Liver (tissue), 9 donors: ENCODE results near the gene PTPRN2. TPM values are rescaled to one million over a fixed set of nuclear protein-coding genes. Genes with fewer than 3 reads are reported as not detected.
"Not testable (repeated sequence)": the region's sequence is repeated elsewhere in the genome, so short reads cannot be mapped to it uniquely, and the experiment has no call there.

Experiments used
- DNase-seq: peaks from one replicate; pipeline ENCODE4 v3.0.0-alpha.2; 2017; ENCODE audit warnings: low spot score
- H3K27ac ChIP-seq, 2 donors: one replicate each; pipeline ENCODE4 v1.7.0; 2013; ENCODE audit warnings: inconsistent platforms in 2 of 2, low read length in 2 of 2, control low read depth in 1 of 2, low read depth in 1 of 2, mild to moderate bottlenecking in 1 of 2
- H3K27me3 ChIP-seq, 4 donors: one replicate each; pipeline versions ENCODE4 v1.6.1 to v1.7.0; 2013; ENCODE audit warnings: low read length in 3 of 4, inconsistent platforms in 1 of 4, mild to moderate bottlenecking in 1 of 4, moderate library complexity in 1 of 4; ENCODE audit not compliant: control insufficient read depth in 4 of 4, insufficient read depth in 4 of 4
- H3K36me3 ChIP-seq, 4 donors: one replicate each; pipeline versions ENCODE4 v1.6.1 to v1.7.0; 2013; ENCODE audit warnings: low read length in 3 of 4, mild to moderate bottlenecking in 3 of 4, low read depth in 1 of 4, moderate library complexity in 1 of 4; ENCODE audit not compliant: control insufficient read depth in 4 of 4, insufficient read depth in 3 of 4
- H3K4me1 ChIP-seq, 4 donors: one replicate each; pipeline versions ENCODE4 v1.6.1 to v1.7.0; 2013; ENCODE audit warnings: low read length in 3 of 4, mild to moderate bottlenecking in 3 of 4, moderate library complexity in 1 of 4; ENCODE audit not compliant: control insufficient read depth in 4 of 4, insufficient read depth in 4 of 4
- H3K4me3 ChIP-seq, 3 donors: one replicate each; pipeline versions ENCODE4 v1.6.1 to v1.7.0; 2013; ENCODE audit warnings: low read length in 3 of 3, control low read depth in 1 of 3, low read depth in 1 of 3, mild to moderate bottlenecking in 1 of 3
- H3K9ac ChIP-seq, 2 donors: one replicate each; pipeline ENCODE4 v1.7.0; 2013; ENCODE audit warnings: low read length in 2 of 2, mild to moderate bottlenecking in 2 of 2, moderate library complexity in 2 of 2, control low read depth in 1 of 2, low read depth in 1 of 2
- H3K9me3 ChIP-seq, 4 donors: one replicate each; pipeline versions ENCODE4 v1.6.1 to v1.7.0; 2013; ENCODE audit warnings: low read length in 3 of 4; ENCODE audit not compliant: control insufficient read depth in 4 of 4
- CTCF ChIP-seq: fragments of 150-350 bp; IDR thresholded peaks from 2 replicates; pipeline ENCODE4 v1.5.1; 2017; ENCODE audit warnings: improper control_type of control experiment, low read depth, low read length; ENCODE audit not compliant: missing input control
- FOXA1 ChIP-seq: IDR thresholded peaks from 2 replicates; pipeline ENCODE4 v1.6.1; 2016; ENCODE audit warnings: antibody characterized with exemption
- FOXA2 ChIP-seq: IDR thresholded peaks from 2 replicates; pipeline ENCODE4 v1.6.1; 2016; ENCODE audit warnings: antibody characterized with exemption
- GABPA ChIP-seq, 2 donors: IDR thresholded peaks in 1 of 2; conservative IDR thresholded peaks in 1 of 2; 2 replicates each; pipeline ENCODE4 v1.6.1; 2016; ENCODE audit warnings: antibody characterized with exemption in 2 of 2, mild to moderate bottlenecking in 1 of 2, moderate library complexity in 1 of 2
- HNF4A ChIP-seq, 2 donors: conservative IDR thresholded peaks; 2 replicates each; pipeline ENCODE4 v1.6.1; 2016; ENCODE audit warnings: antibody characterized with exemption in 2 of 2, mild to moderate bottlenecking in 2 of 2
- HNF4G ChIP-seq: IDR thresholded peaks from 2 replicates; pipeline ENCODE4 v1.6.1; 2016; ENCODE audit warnings: antibody characterized with exemption
- JUND ChIP-seq, 2 donors: IDR thresholded peaks; 2 replicates each; pipeline ENCODE4 v1.6.1; 2016; ENCODE audit warnings: antibody characterized with exemption in 2 of 2
- MAX ChIP-seq: IDR thresholded peaks from 2 replicates; pipeline ENCODE4 v1.6.1; 2016; ENCODE audit warnings: antibody characterized with exemption
- NR2F2 ChIP-seq: IDR thresholded peaks from 2 replicates; pipeline ENCODE4 v1.6.1; 2016; ENCODE audit warnings: antibody characterized with exemption
- RAD21 ChIP-seq, 2 donors: IDR thresholded peaks; 2 replicates each; pipeline ENCODE4 v1.6.1; 2016; ENCODE audit warnings: antibody characterized with exemption in 2 of 2, mild to moderate bottlenecking in 2 of 2
- REST ChIP-seq: IDR thresholded peaks from 2 replicates; pipeline ENCODE4 v1.6.1; 2016; ENCODE audit warnings: antibody characterized with exemption, mild to moderate bottlenecking
- TAF1 ChIP-seq: conservative IDR thresholded peaks from 2 replicates; pipeline ENCODE4 v1.6.1; 2016; ENCODE audit warnings: antibody characterized with exemption, mild to moderate bottlenecking
- YY1 ChIP-seq: IDR thresholded peaks from 2 replicates; pipeline ENCODE4 v1.6.1; 2016; ENCODE audit warnings: antibody characterized with exemption, mild to moderate bottlenecking
- ZBTB33 ChIP-seq: IDR thresholded peaks from 2 replicates; pipeline ENCODE4 v1.6.1; 2016; ENCODE audit warnings: antibody characterized with exemption
- WGBS: extraction: QIAGEN DNeasy Blood & Tissue Kit; methylation state at CpG from one replicate; pipeline ENCODE4 v1.1.7; 2013; 5-methylcytosine and 5-hydroxymethylcytosine counted together
- polyA plus RNA-seq, 2 donors: library from polyadenylated mRNA; stranded (reverse) in 1 of 2; unstranded in 1 of 2; fragments of 200-250 nt in 1 of 2; fragments of >200 nt in 1 of 2; fragmentation: Nextera tagmentation in 1 of 2; extraction: Ambion mirVana in 1 of 2; gene quantifications; one replicate each; pipeline versions ENCODE4 v1.2.1 to v1.2.3, GENCODE V29; 2013 to 2015
- total RNA-seq, 2 donors: library from RNA; depleted of rRNA; stranded (reverse); fragments of >200 nt; gene quantifications; one replicate each; pipeline ENCODE4 v1.2.3, GENCODE V29; 2014
- donor health status: healthy.
- donor health status: healthy.
- donor health status: healthy.
- donor health status: healthy.
- donor health status: healthy.

The PTPRN2 gene
- total and polyA plus RNA-seq, 4 donors = 0.75 to 1.9 (median 1.1) TPM

- no peak for DNase-seq
- Histone ChIP-seq H3K27ac (no peak overlapping the region), H3K9ac (no peak overlapping the region), H3K27me3 (no peaks in the 10 kb centered on the region), H3K36me3 (no peaks in the 10 kb centered on the region), H3K9me3 (no peaks in the 10 kb centered on the region), H3K4me1 (no peaks in the 10 kb centered on the region), H3K4me3 (no peak overlapping the region)
- 65% methylated on average over 11 of the region's 11 CpGs for WGBS
- TF ChIP-seq HNF4G (no peak), ZBTB33 (no peak)
Measured at GRCh38 chr7:158406801-158407200, 180.8 kb downstream of the PTPRN2 start.

- 89% methylated on average over 10 of the region's 10 CpGs for WGBS
- H3K4me3 ChIP-seq = no peak overlapping the region
- H3K36me3 ChIP-seq = no peaks in the 10 kb centered on the region
- H3K9me3 ChIP-seq = no peaks in the 10 kb centered on the region
- no peak overlapping the region for H3K9ac ChIP-seq
- TF ChIP-seq NR2F2 (no peak), TAF1 (no peak), FOXA1 (no peak), YY1 (no peak), CTCF (no peak)
- H3K27ac ChIP-seq = no peak overlapping the region
- no peak for DNase-seq
- H3K4me1 ChIP-seq = no peaks in the 10 kb centered on the region
- no peaks in the 10 kb centered on the region for H3K27me3 ChIP-seq
Measured at GRCh38 chr7:158406364-158406763, 181.3 kb downstream of the PTPRN2 start.

GRCh38 chr7:158405771-158406170 lies 181.9 kb downstream of the PTPRN2 start:
- not testable (repeated sequence) for H3K9ac ChIP-seq, H3K4me3 ChIP-seq, H3K27ac ChIP-seq, H3K9me3 ChIP-seq, H3K36me3 ChIP-seq, H3K4me1 ChIP-seq, H3K27me3 ChIP-seq, DNase-seq
- 96% methylated on average over 30 of the region's 30 CpGs for WGBS

GRCh38 chr7:158405324-158405723 lies 182.3 kb downstream of the PTPRN2 start:
- no peak overlapping the region for H3K27ac ChIP-seq
- H3K4me1 ChIP-seq = no peaks in the 10 kb centered on the region
- 62% methylated on average over 8 of the region's 8 CpGs for WGBS
- no peak overlapping the region for H3K9ac ChIP-seq
- no peak overlapping the region for H3K4me3 ChIP-seq
- no peaks in the 10 kb centered on the region for H3K36me3 ChIP-seq
- no peaks in the 10 kb centered on the region for H3K27me3 ChIP-seq
- no peak for DNase-seq
- no peaks in the 10 kb centered on the region for H3K9me3 ChIP-seq
- TF ChIP-seq FOXA1 = no peak
- no peak for TF ChIP-seq NR2F2
- no peak for TF ChIP-seq JUND (IDR thresholded peaks at IDR 0.05)
- no peak for TF ChIP-seq HNF4A (conservative IDR thresholded peaks at IDR 0.05)
- no peak for TF ChIP-seq REST
- no peak for TF ChIP-seq HNF4G
- TF ChIP-seq RAD21 (IDR thresholded peaks at IDR 0.05) = no peak
- no peak for TF ChIP-seq GABPA (IDR thresholded peaks at IDR 0.05 in 1 of 2, conservative IDR thresholded peaks at IDR 0.05 in 1 of 2)
- no peak for TF ChIP-seq ZBTB33
- TF ChIP-seq FOXA2 = no peak
- no peak for TF ChIP-seq MAX
